NOMO-1 treated with dmso at 0.1 percent for 144 hours (cell line): ENCODE measurements around the gene PSMB1.
A peak's percentile ranks its signal among the peaks of the same experiment; 100 is the strongest.
"Not testable (repeated sequence)": the region's sequence is repeated elsewhere in the genome, so short reads cannot be mapped to it uniquely, and the experiment has no call there.

Experiments
- DNase-seq: peaks from one replicate; lab custom pipeline; 2025; ENCODE audit not compliant: unreplicated experiment; lab: John Stamatoyannopoulos, UW

Gene PSMB1

GRCh38 chr6:170536671-170537070 is 16.4 kb downstream of the PSMB1 start:
- DNase-seq, result no peak

- no peak for DNase-seq
These were observed 18.1 kb downstream of the PSMB1 start for GRCh38 chr6:170535004-170535403.

- no peak for DNase-seq
These were observed 19.3 kb downstream of the PSMB1 start for GRCh38 chr6:170533792-170534191.

GRCh38 chr6:170532867-170533488 is 20.1 kb downstream of the PSMB1 start:
- no peak for DNase-seq

- DNase-seq, result no peak
These were observed 23.2 kb downstream of the PSMB1 start for GRCh38 chr6:170529839-170530469.

GRCh38 chr6:170527995-170528394 is 25.1 kb downstream of the PSMB1 start:
- DNase-seq, result not testable (repeated sequence)

- DNase-seq, result no peak
These were observed 27.3 kb downstream of the PSMB1 start for GRCh38 chr6:170525795-170526194.

GRCh38 chr6:170524172-170524502 is 29.0 kb downstream of the PSMB1 start:
- DNase-seq, result no peak

GRCh38 chr6:170523256-170524171 is 29.6 kb downstream of the PSMB1 start:
- DNase-seq, result no peak

GRCh38 chr6:170522565-170523183 is 30.4 kb downstream of the PSMB1 start:
- no peak for DNase-seq

- DNase-seq, result peak; percentile 24
These were observed 36.1 kb downstream of the PSMB1 start for GRCh38 chr6:170516783-170517616.

GRCh38 chr6:170514908-170515307 is 38.2 kb downstream of the PSMB1 start:
- DNase-seq, result no peak

GRCh38 chr6:170512249-170512648 is 40.9 kb downstream of the PSMB1 start:
- no peak for DNase-seq

- no peak for DNase-seq
These were observed 42.5 kb downstream of the PSMB1 start for GRCh38 chr6:170510631-170511030.

GRCh38 chr6:170509723-170510018 is 43.4 kb downstream of the PSMB1 start:
- no peak for DNase-seq

GRCh38 chr6:170508892-170509722 is 44.0 kb downstream of the PSMB1 start:
- not testable (repeated sequence) for DNase-seq

- DNase-seq, result not testable (repeated sequence)
These were observed 44.8 kb downstream of the PSMB1 start for GRCh38 chr6:170508275-170508674.

- DNase-seq, result not testable (repeated sequence)
These were observed 45.4 kb downstream of the PSMB1 start for GRCh38 chr6:170507728-170508127.

GRCh38 chr6:170506446-170506845 is 46.7 kb downstream of the PSMB1 start:
- no peak for DNase-seq

GRCh38 chr6:170505306-170505705 is 47.8 kb downstream of the PSMB1 start:
- no peak for DNase-seq
